Erythroblast (primary cell): ENCODE data around the gene SENP1.

Experiments used
- GATA1 ChIP-seq: IDR thresholded peaks from 2 replicates; pipeline ENCODE4 v1.6.1; 2011; ENCODE audit warnings: low read depth, mild to moderate bottlenecking, control low read depth, low read length, moderate library complexity
- POLR2A ChIP-seq: IDR thresholded peaks from 2 replicates; pipeline ENCODE4 v1.6.1; 2011; ENCODE audit warnings: mild to moderate bottlenecking, low read length

DNA sequence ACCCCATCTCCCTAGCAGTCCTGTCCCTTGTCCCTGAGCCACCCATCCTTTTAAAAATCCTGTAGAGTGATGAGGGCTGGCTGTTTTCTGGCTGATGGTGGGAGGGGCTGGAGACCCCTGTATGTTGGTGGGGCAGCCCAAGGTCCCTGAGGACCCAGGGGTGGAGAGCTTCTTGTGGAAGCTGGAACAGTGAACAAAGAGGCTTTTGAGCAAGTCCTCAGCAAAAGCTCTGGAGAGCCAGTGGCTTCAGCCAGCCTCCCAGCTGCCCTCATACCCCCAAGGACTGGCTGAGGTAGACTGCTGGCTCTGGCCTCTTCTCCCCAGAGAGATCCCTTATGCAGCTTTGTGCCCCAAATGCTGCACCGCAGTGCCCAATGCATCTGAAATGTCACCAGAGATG lies 72.4 kb downstream of the SENP1 start:
- TF ChIP-seq POLR2A (no peak), GATA1 (no peak)
